Inflammatory macrophage treated with lipopolysaccharide for 4 hours (primary cell): ENCODE measurements around the gene KRTAP10-4.
"Not testable (repeated sequence)": the region's sequence is repeated elsewhere in the genome, so short reads cannot be mapped to it uniquely, and the experiment has no call there.

ENCODE experiments used
- DNase-seq: peaks from one replicate; pipeline ENCODE4 v3.0.0-alpha.2; 2020

KRTAP10-4 gene, protein sequence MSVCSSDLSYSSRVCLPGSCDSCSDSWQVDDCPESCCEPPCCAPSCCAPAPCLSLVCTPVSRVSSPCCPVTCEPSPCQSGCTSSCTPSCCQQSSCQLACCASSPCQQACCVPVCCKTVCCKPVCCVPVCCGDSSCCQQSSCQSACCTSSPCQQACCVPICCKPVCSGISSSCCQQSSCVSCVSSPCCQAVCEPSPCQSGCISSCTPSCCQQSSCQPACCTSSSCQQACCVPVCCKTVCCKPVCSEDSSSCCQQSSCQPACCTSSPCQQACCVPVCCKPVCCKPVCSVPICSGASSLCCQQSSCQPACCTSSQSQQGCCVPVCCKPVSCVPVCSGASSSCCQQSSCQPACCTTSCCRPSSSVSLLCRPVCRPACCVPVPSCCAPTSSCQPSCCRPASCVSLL

GRCh38 chr21:44573630-44574456, at the start of gene KRTAP10-4:
Gene KRTAP10-4, plus strand, starts transcription at chr21:44573729. Its CDS starts 30 bp downstream, at chr21:44573759.
- DNase-seq = not testable (repeated sequence)

DNA sequence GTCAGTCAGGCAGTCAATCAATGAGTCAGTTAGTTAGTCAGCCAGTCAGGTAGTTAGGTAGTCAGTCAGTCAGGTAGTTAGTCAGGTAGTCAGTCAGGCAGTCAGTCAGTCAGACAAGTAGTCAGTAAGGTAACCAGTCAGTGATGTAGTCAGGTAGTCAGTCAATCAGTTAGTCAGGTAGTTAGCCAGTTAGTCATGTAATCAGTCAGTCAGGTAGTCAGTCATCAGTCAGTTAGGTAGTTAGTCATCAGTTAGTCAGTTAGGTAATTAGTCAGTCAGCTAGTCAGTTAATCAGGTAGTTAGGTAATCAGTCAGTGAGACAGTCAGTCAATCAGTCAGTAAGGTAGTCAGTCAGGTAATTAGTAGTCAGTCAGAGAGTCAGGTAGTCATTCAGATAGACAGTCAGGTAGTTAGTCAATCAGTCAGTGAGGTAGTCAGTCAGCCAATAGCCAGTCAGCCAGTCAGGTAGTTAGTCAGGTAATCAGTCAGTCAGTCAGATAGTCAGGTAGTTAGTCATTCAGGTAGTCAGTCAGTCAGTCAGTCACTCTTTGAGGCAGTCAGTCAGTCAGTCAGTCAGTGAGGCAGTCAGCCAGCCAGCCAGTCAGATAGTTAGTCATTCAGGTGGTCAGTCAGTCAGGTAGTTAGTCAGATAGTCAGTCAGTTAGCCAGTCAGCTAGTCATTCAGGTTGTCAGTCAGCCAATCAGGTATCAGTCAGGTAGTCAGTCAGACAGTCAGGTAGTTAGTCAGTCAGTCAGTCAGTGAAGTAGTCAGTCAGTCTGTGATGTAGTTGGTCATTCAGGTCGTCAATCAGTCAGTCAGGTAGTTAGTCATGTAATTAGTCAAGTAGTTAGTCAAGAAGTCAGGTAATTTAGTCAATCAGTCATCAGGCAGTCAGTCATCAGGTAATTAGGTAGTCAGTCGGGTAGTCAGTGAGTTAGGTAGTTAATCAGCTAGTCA, 48.8 kb upstream of the KRTAP10-4 start:
- no peak for DNase-seq

GRCh38 chr21:44525391-44526095, 48.0 kb upstream of the KRTAP10-4 start:
- no peak for DNase-seq

DNA sequence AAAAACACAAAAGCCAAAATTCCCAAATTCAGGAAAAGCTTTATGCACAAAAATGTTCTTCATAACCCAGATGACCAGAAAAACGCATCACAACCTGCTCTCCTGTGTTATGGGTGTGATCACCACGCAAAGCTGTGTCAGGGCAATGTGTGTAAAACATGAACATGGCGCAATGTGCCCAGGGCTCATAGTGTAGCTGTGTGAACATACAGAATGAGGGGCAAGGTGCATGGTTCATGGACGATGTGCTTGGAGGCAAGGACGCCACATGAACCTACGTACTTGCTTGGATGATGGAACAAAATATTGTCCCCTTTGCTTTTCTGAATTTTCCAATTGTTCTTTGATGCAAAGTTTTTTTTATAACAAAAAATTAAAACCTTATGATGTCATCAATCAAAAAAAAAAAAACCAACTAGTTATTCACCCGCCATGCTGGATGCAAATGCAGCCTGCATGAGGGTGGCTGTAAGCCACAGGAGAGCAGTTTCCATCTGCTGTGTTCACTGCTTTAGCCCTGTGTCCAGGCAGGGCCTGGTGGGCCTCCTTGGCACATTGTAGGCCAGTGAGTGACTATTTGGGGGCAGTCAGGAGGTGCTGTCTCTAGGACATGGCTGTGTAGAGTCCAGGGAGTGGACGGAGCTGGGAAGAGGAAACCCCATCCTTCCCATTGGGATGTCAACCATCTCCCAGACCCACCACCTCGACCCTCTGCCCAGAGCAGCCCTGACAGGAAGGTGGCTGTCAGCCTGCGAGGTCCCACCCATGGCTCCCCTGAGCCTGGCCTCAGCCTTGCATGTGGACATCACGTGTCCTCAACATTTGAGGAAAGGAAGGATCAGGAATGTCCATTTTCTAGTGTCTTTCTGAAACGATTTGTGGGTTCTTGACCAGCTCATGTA, 47.2 kb upstream of the KRTAP10-4 start:
- no peak for DNase-seq

GRCh38 chr21:44527156-44527982, 46.2 kb upstream of the KRTAP10-4 start:
- no peak for DNase-seq

DNA sequence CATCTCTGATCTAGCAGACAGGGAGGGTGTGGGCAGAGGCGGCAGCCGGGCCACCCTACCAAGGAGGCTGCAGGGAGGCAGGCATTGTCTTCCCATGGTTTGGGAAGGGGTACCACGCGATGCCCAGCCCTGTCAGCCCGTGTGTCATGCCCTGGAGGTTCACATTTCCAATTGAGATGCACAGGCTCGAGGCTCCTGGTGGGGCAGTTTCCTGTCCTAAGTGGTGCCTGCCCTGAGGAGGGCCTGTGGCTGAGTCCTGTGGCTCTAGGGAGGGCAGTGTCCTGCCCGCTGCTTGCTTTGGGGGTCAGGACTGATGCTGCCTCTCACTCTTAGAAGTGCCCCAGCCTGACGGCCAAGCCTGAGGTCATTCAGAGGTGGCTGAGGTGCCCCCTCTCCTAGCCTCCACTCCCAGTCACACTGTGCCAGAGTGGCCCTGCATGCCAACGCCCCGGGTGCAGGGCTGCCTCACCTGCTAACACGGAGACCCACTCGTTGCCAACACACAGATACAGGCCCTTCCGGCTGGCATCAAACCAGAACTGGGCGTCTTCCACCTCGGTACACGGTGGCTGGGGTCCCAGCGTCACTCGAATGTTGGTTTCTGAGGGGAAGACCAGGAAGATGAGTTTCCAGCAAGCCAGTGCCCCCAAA, 45.4 kb upstream of the KRTAP10-4 start:
- no peak for DNase-seq

GRCh38 chr21:44528634-44528995, 44.9 kb upstream of the KRTAP10-4 start:
- DNase-seq = no peak

GRCh38 chr21:44529011-44529421, 44.5 kb upstream of the KRTAP10-4 start:
- DNase-seq = no peak

- DNase-seq = no peak
Measured at GRCh38 chr21:44529503-44530125, 43.9 kb upstream of the KRTAP10-4 start.

- DNase-seq = no peak
Measured at GRCh38 chr21:44530221-44530902, 43.2 kb upstream of the KRTAP10-4 start.

DNA sequence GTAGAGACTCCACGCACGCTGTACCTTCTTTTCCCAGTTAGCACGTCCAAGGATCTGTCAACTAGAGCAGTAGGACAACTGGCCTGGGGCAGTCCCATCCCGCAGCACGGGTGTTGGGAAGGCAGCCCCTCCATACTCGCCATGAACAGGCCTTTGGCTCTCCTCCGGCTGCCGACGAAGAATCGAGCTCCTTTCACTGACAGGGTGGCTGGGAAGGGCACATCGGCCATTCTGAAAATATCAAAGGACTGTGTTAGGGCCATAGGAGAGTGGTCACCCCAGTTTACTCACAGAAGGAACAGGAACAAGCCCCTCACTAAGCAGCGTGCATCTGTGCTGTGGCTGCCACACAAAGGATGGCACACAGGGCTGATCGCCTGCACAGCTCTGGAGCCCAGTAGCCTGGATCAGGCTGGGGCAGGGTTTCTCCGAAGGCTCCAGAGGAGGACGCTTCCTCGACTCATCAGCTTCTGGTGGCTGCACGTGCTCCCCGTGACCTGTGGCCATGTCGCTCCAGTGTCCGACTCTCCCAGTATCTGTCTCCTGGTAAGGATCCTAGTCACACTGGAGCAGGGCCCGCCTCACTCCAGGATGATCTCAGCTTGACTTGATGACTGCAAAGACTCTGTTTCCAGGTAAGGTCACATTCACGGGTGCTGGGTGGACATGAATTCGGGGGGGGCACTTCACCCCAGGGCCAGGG, 42.5 kb upstream of the KRTAP10-4 start:
- DNase-seq = no peak

DNA sequence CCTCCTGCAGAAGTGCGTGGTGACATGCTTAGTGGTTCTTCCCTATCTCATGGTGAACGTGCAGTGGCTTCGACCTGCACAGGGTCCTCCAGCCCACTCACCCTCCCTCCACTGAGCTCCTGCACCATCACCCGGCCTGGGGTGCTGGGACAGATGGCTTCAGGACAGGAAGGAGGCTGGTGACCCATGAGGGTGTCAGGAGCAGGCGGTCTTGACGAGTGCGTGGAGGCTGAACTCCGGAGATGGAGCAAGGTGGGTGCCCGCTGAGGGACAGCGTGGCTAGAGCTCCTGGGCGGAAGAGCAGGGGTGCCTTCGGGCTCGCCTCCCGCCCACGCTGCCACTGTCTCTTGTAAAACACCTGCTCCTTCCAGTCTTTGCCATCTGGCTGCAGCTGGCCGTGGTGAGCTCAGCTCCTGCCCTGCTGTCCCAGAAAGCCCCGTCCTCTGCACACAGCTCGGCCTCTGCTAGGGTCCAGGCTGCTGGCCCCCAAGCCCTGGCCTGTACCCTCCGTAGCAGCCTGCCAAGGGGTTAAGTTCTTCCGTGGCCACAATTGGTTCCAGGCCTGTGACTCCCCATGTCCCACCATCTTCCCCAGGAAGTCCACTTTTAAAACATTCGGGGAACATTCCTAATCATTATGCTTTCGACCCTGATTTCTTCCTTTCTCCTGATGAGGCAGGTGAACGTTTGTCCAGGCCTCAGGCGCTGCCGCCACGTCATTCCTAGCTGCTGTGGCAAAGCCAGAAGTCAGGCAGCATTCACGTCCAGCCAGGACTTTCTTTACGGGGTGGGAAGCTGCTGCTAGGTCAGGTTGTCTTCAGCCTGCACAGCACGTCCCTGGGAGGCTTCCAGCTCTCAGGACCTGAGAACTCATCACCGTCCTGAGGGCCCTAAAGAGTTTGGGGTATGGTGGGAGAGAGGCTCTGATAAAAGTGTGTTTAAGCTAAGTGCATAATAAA, 41.6 kb upstream of the KRTAP10-4 start:
- no peak for DNase-seq

GRCh38 chr21:44532712-44533111, 40.8 kb upstream of the KRTAP10-4 start:
- no peak for DNase-seq

- DNase-seq = no peak
Measured at GRCh38 chr21:44533121-44533890, 40.2 kb upstream of the KRTAP10-4 start.

DNA sequence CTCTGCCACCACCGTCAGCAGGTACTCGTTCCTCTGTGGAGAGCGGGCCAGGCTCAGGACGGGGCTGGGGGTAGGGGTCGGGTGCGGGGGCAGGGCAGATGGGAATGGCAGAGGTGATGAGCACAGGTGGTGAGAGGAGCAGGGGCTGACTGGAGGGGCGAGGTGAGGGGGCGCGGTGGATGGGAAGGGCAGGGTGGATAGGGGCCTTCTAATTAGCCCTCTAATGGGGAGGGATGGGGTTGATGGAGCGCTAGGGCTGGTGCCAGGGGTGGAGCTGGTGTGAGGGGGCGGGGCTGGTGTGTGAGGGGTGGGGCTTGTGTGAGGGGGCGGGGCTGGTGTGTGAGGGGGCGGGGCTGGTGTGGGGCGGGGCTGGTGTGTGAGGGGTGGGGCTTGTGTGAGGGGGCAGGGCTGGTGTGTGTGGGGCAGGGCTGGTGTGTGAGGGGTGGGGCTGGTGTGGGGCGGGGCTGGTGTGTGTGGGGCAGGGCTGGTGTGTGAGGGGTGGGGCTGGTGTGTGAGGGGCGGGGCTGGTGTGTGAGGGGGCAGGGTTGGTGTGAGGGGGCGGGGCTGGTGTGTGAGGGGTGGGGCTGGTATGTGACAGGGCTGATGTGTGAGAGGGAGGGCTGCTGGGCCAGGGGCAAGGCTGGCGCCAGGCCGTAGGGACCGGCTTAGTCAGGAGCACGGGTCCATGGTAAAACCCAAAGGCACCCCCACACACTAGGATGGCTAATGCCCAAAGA, 39.5 kb upstream of the KRTAP10-4 start:
- DNase-seq = no peak
